ENCODE results near the gene OPRM1. TPM values are rescaled to one million over a fixed set of nuclear protein-coding genes. Genes with fewer than 3 reads are reported as not detected.

The OPRM1 gene
- total and polyA plus RNA-seq, 2 of the 8 experiments (the other 6 are each of a cell fraction or from before 2014, with no cell fraction given): not detected

DNA sequence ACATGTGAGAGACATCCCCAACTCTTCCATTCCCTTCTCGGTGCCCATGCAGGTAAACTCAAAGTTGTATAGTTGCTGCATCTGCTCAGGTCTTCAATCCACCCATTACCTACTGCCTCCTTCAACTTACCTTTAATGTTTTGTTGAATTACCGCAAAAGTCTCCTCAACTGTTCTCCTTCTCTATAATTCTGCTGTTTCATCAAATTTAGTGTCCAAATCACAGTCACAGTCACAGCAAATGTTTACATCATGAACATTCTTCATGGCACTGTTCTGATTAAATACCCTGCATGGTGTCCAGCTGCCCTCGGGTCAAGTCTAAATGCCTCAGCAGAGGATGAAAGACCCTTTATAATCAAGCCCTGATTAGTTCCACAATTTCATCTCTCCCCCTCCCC lies 187.4 kb downstream of the OPRM1 start (continued):
- no peak for TF ChIP-seq CTBP2 (IDR thresholded peaks at IDR 0.05; ENCODE audit: borderline replicate concordance, insufficient read depth, insufficient read length, low read length)

Data from H1 (cell line).